SK-N-SH treated with all-trans-retinoic acid at 6 μM for 48 hours (cell line): ENCODE data around the gene MAP4K4.
"Not testable (repeated sequence)": the region's sequence is repeated elsewhere in the genome, so short reads cannot be mapped to it uniquely, and the experiment has no call there.

Source experiments
- ATAC-seq: fragments of 200-7000 bp; cut with Tn5 transposase; 3 replicates; pipeline ENCODE4 v1.9.1; 2020; ENCODE audit warnings: mild to moderate bottlenecking, moderate library complexity
- ARNTL ChIP-seq: fragments of 450-650 bp; formaldehyde crosslinking; IDR thresholded peaks from 2 replicates; pipeline ENCODE4 v1.5.0; 2020; ENCODE audit warnings: low read depth, mild to moderate bottlenecking, moderate library complexity, borderline replicate concordance
- BACH2 ChIP-seq: fragments of 250-450 bp; sonication (Bioruptor Pico); IDR thresholded peaks from 2 replicates; pipeline ENCODE4 v1.9.0; 2021; ENCODE audit warnings: mild to moderate bottlenecking, borderline replicate concordance
- CREB5 ChIP-seq: fragments of 250-450 bp; sonication (Bioruptor Pico); IDR thresholded peaks from 2 replicates; pipeline ENCODE4 v1.5.1; 2020; ENCODE audit warnings: low read depth, mild to moderate bottlenecking, moderate library complexity
- CSDC2 ChIP-seq: fragments of 250-450 bp; sonication (Bioruptor Pico); IDR thresholded peaks from 2 replicates; pipeline ENCODE4 v1.5.0; 2020; ENCODE audit warnings: mild to moderate bottlenecking, moderate library complexity
- ESRRG ChIP-seq: fragments of 250-450 bp; sonication (Bioruptor Pico); IDR thresholded peaks from 2 replicates; pipeline ENCODE4 v1.6.1; 2021; ENCODE audit warnings: mild to moderate bottlenecking
- GLIS3 ChIP-seq: fragments of 250-450 bp; sonication (Bioruptor Pico); IDR thresholded peaks from 2 replicates; pipeline ENCODE4 v1.5.0; 2020; ENCODE audit warnings: mild to moderate bottlenecking, moderate library complexity
- ISL1 ChIP-seq: fragments of 250-450 bp; sonication (Bioruptor Pico); IDR thresholded peaks from 2 replicates; pipeline ENCODE4 v2.1.2; 2022; ENCODE audit warnings: mild to moderate bottlenecking, moderate library complexity
- OSR1 ChIP-seq: fragments of 250-450 bp; sonication (Bioruptor Pico); IDR thresholded peaks from 2 replicates; pipeline ENCODE4 v1.8.0; 2022; ENCODE audit warnings: moderate library complexity, mild to moderate bottlenecking, inconsistent platforms
- PATZ1 ChIP-seq: fragments of 250-450 bp; sonication (Bioruptor Pico); IDR thresholded peaks from 2 replicates; pipeline ENCODE4 v1.8.0; 2020; ENCODE audit warnings: mild to moderate bottlenecking, moderate library complexity, borderline replicate concordance
- PPARA ChIP-seq: fragments of 250-450 bp; sonication (Bioruptor Pico); IDR thresholded peaks from 2 replicates; pipeline ENCODE4 v1.5.0; 2020; ENCODE audit warnings: mild to moderate bottlenecking, borderline replicate concordance
- RARB ChIP-seq: fragments of 250-450 bp; sonication (Bioruptor Pico); IDR thresholded peaks from 2 replicates; pipeline ENCODE4 v1.8.0; 2021; ENCODE audit warnings: mild to moderate bottlenecking, moderate library complexity
- SNAI2 ChIP-seq: fragments of 250-450 bp; sonication (Bioruptor Pico); IDR thresholded peaks from 2 replicates; pipeline ENCODE4 v1.5.0; 2020; ENCODE audit warnings: mild to moderate bottlenecking, moderate library complexity
- TCF4 ChIP-seq: fragments of 250-450 bp; sonication (Bioruptor Pico); IDR thresholded peaks from 2 replicates; pipeline ENCODE4 v1.8.0; 2021; ENCODE audit warnings: mild to moderate bottlenecking, moderate library complexity, borderline replicate concordance
- TOX ChIP-seq: fragments of 250-450 bp; sonication (Bioruptor Pico); IDR thresholded peaks from 2 replicates; pipeline ENCODE4 v1.8.0; 2021; ENCODE audit warnings: mild to moderate bottlenecking, moderate library complexity, borderline replicate concordance
- ZC3H10 ChIP-seq: fragments of 250-450 bp; sonication (Bioruptor Pico); IDR thresholded peaks from 2 replicates; pipeline ENCODE4 v1.5.1; 2021; ENCODE audit warnings: mild to moderate bottlenecking, moderate library complexity
- ZFP3 ChIP-seq: fragments of 250-450 bp; sonication (Bioruptor Pico); IDR thresholded peaks from 2 replicates; pipeline ENCODE4 v1.5.0; 2020; ENCODE audit warnings: mild to moderate bottlenecking, moderate library complexity
- ZFP30 ChIP-seq: fragments of 450-650 bp; formaldehyde crosslinking; IDR thresholded peaks from 2 replicates; pipeline ENCODE4 v1.5.0; 2022; ENCODE audit warnings: mild to moderate bottlenecking, moderate library complexity
- ZNF565 ChIP-seq: fragments of 450-650 bp; formaldehyde crosslinking; conservative IDR thresholded peaks from 2 replicates; pipeline ENCODE4 v1.5.0; 2020; ENCODE audit warnings: low read depth, mild to moderate bottlenecking, moderate library complexity
- ZNF8 ChIP-seq: fragments of 450-650 bp; formaldehyde crosslinking; IDR thresholded peaks from 2 replicates; pipeline ENCODE4 v1.5.0; 2020; ENCODE audit warnings: mild to moderate bottlenecking, moderate library complexity
- TF ChIP-seq, protein P1 (sequence below): fragments of 250-450 bp; sonication (Bioruptor Pico); IDR thresholded peaks from 2 replicates; pipeline ENCODE4 v1.5.0; 2020; ENCODE audit warnings: mild to moderate bottlenecking, moderate library complexity
- TF ChIP-seq, protein P2 (sequence below): fragments of 250-450 bp; sonication (Bioruptor Pico); IDR thresholded peaks from 2 replicates; pipeline ENCODE4 v1.5.1; 2021; ENCODE audit warnings: mild to moderate bottlenecking, moderate library complexity
- TF ChIP-seq, protein P3 (sequence below): fragments of 250-450 bp; sonication (Bioruptor Pico); IDR thresholded peaks from 2 replicates; pipeline ENCODE4 v1.8.0; 2021; ENCODE audit warnings: low read depth, mild to moderate bottlenecking, moderate library complexity, borderline replicate concordance

Gene MAP4K4

DNA sequence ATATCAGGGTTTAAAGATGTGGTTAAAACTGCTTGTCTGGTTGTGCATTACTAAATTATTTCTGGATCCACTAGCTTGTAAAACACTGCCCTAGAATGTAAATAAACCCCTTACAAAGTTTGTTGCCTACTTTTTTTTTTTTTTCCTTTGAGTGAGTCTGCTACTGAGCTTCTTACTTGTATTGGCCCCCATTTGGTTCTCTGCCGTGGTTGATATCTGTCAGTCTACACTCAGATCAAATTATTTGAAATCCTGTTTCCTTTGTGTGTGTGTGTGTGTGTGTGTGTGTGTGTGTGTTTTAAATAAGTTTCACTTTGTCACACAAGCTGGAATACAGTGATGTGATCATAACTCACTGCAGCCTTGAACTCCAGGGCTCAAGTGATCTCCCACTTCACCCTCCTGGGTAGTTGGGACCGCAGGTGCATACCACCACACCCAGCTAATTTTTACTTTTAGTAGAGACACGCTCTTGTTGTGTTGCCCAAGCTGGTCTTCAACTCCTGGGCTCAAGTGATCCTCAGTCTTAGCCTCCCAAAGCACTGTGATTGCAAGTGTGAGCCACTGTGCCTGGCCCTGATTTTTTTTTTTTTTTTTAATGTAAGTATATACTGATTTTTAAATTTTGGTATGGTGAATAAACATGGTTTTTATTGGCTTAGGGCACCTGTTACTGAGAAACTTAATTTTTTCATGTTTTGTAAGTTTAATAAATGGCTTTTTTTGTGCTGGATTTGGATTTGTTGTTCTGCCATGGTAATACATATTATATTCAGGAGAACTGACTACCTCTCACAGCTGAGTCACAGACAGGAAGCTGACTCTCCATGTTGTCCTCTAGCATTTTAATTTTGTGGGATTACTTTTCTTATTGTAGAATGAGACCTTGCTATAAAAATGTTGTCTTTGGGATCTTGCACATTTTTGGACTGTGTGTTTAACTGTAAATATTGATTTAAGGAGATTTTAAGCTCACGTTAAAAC lies 48.5 kb downstream of the MAP4K4 start (continued):
- TF ChIP-seq, protein P1, sequence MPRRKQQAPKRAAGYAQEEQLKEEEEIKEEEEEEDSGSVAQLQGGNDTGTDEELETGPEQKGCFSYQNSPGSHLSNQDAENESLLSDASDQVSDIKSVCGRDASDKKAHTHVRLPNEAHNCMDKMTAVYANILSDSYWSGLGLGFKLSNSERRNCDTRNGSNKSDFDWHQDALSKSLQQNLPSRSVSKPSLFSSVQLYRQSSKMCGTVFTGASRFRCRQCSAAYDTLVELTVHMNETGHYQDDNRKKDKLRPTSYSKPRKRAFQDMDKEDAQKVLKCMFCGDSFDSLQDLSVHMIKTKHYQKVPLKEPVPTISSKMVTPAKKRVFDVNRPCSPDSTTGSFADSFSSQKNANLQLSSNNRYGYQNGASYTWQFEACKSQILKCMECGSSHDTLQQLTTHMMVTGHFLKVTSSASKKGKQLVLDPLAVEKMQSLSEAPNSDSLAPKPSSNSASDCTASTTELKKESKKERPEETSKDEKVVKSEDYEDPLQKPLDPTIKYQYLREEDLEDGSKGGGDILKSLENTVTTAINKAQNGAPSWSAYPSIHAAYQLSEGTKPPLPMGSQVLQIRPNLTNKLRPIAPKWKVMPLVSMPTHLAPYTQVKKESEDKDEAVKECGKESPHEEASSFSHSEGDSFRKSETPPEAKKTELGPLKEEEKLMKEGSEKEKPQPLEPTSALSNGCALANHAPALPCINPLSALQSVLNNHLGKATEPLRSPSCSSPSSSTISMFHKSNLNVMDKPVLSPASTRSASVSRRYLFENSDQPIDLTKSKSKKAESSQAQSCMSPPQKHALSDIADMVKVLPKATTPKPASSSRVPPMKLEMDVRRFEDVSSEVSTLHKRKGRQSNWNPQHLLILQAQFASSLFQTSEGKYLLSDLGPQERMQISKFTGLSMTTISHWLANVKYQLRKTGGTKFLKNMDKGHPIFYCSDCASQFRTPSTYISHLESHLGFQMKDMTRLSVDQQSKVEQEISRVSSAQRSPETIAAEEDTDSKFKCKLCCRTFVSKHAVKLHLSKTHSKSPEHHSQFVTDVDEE (CRISPR knock-in tag) = no peak
- TF ChIP-seq OSR1 (CRISPR knock-in tag) (no peak), GLIS3 (no peak), SNAI2 (CRISPR knock-in tag) (no peak), CREB5 (CRISPR knock-in tag) (no peak)
- TF ChIP-seq, all 23 proteins: peak for 0

GRCh38 chr2:101748000-101748399 lies 50.5 kb downstream of the MAP4K4 start:
- ATAC-seq = no peak
- TF ChIP-seq OSR1 (CRISPR knock-in tag) (no peak), RARB (CRISPR knock-in tag) (no peak), ZNF8 (CRISPR knock-in tag) (no peak), CSDC2 (CRISPR knock-in tag) (no peak), SNAI2 (CRISPR knock-in tag) (no peak), ZC3H10 (no peak), PATZ1 (CRISPR knock-in tag) (no peak), CREB5 (CRISPR knock-in tag) (no peak), TOX (CRISPR knock-in tag) (no peak), ZNF565 (CRISPR knock-in tag) (no peak), GLIS3 (no peak)

DNA sequence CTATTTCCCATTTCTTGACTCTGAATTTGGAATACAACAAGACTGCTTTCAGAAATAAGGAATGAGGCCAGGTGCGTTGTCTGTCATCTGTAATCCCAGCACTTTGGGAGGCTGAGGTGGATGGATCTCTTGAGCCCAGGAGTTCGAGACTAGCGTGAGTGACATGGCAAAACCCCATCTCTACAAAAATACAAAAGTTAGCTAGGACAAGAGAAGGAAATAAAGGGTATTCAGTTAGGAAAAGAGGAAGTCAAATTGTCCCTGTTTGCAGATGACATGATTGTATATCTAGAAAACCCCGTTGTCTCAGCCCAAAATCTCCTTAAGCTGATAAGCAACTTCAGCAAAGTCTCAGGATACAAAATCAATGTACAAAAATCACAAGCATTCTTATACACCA lies 51.0 kb downstream of the MAP4K4 start:
- not testable (repeated sequence) for ATAC-seq

GRCh38 chr2:101750688-101751087 lies 53.2 kb downstream of the MAP4K4 start:
- TF ChIP-seq PPARA (no peak), ISL1 (CRISPR knock-in tag) (no peak), TCF4 (no peak), ZFP3 (CRISPR knock-in tag) (no peak), RARB (CRISPR knock-in tag) (no peak), ZNF565 (CRISPR knock-in tag) (no peak), PATZ1 (CRISPR knock-in tag) (no peak), SNAI2 (CRISPR knock-in tag) (no peak), CSDC2 (CRISPR knock-in tag) (no peak), OSR1 (CRISPR knock-in tag) (no peak), ARNTL (CRISPR knock-in tag) (no peak), ZFP30 (CRISPR knock-in tag) (no peak), ESRRG (no peak), BACH2 (no peak), TOX (CRISPR knock-in tag) (no peak)
- TF ChIP-seq, protein P2, sequence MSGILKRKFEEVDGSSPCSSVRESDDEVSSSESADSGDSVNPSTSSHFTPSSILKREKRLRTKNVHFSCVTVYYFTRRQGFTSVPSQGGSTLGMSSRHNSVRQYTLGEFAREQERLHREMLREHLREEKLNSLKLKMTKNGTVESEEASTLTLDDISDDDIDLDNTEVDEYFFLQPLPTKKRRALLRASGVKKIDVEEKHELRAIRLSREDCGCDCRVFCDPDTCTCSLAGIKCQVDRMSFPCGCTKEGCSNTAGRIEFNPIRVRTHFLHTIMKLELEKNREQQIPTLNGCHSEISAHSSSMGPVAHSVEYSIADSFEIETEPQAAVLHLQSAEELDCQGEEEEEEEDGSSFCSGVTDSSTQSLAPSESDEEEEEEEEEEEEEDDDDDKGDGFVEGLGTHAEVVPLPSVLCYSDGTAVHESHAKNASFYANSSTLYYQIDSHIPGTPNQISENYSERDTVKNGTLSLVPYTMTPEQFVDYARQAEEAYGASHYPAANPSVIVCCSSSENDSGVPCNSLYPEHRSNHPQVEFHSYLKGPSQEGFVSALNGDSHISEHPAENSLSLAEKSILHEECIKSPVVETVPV (CRISPR knock-in tag) = no peak
- TF ChIP-seq, protein P3, sequence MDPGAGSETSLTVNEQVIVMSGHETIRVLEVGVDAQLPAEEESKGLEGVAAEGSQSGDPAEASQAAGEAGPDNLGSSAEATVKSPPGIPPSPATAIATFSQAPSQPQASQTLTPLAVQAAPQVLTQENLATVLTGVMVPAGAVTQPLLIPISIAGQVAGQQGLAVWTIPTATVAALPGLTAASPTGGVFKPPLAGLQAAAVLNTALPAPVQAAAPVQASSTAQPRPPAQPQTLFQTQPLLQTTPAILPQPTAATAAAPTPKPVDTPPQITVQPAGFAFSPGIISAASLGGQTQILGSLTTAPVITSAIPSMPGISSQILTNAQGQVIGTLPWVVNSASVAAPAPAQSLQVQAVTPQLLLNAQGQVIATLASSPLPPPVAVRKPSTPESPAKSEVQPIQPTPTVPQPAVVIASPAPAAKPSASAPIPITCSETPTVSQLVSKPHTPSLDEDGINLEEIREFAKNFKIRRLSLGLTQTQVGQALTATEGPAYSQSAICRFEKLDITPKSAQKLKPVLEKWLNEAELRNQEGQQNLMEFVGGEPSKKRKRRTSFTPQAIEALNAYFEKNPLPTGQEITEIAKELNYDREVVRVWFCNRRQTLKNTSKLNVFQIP (CRISPR knock-in tag) = no peak
- ATAC-seq = no peak
